Measurements from ENCODE around the gene EPS8L1.

Gene EPS8L1

GRCh38 chr19:55046975-55047622, 28.6 kb upstream of the EPS8L1 start:
- H2AFZ ChIP-seq (ENCODE audit: low read length), result no peak overlapping the region
- no peak overlapping the region for H3K9ac ChIP-seq (ENCODE audit: low read depth, low read length, poor library complexity, severe bottlenecking)
- peaks cover 1% of the 10 kb centered on the region for H3K4me1 ChIP-seq (ENCODE audit: insufficient read depth, low read length, poor library complexity, severe bottlenecking)
- H3K9me2 ChIP-seq (replicated peaks; ENCODE audit: low read depth, low read length), result no peaks in the 10 kb centered on the region
- TF ChIP-seq EZH2phosphoT487 (IDR thresholded peaks at IDR 0.05; ENCODE audit: borderline replicate concordance), result no peak
- TF ChIP-seq CTCF (conservative IDR thresholded peaks at IDR 0.05; ENCODE audit: low read length), result no peak
- no peaks in the 10 kb centered on the region for H4K20me1 ChIP-seq (ENCODE audit: insufficient read depth, low read length, poor library complexity, severe bottlenecking)
- H3K4me2 ChIP-seq (ENCODE audit: low read depth, low read length, poor library complexity, severe bottlenecking), result no peak overlapping the region
- H3F3A ChIP-seq (ENCODE audit: low read depth), result no peaks in the 10 kb centered on the region
- H3K27me3 ChIP-seq (ENCODE audit: insufficient read depth, low read length, poor library complexity, severe bottlenecking), result no peaks in the 10 kb centered on the region
- H3K36me3 ChIP-seq (ENCODE audit: insufficient read depth, low read length), result no peaks in the 10 kb centered on the region
- H3K9me3 ChIP-seq (ENCODE audit: insufficient read depth, low read depth, low read length), result no peaks in the 10 kb centered on the region
- H3K79me2 ChIP-seq (ENCODE audit: insufficient read depth, low read length), result no peaks in the 10 kb centered on the region
- H3K4me3 ChIP-seq (ENCODE audit: low read length, poor library complexity, severe bottlenecking), result no peak overlapping the region

- Histone ChIP-seq H4K20me1 (ENCODE audit: insufficient read depth, low read length, poor library complexity, severe bottlenecking) (no peaks in the 10 kb centered on the region), H3K79me2 (ENCODE audit: insufficient read depth, low read length) (no peaks in the 10 kb centered on the region), H2AFZ (ENCODE audit: low read length) (no peak overlapping the region), H3K27me3 (ENCODE audit: insufficient read depth, low read length, poor library complexity, severe bottlenecking) (no peaks in the 10 kb centered on the region), H3K36me3 (ENCODE audit: insufficient read depth, low read length) (no peaks in the 10 kb centered on the region), H3K9ac (ENCODE audit: low read depth, low read length, poor library complexity, severe bottlenecking) (no peak overlapping the region), H3K9me3 (ENCODE audit: insufficient read depth, low read depth, low read length) (no peaks in the 10 kb centered on the region), H3K4me2 (ENCODE audit: low read depth, low read length, poor library complexity, severe bottlenecking) (no peak overlapping the region), H3K9me2 (replicated peaks; ENCODE audit: low read depth, low read length) (no peaks in the 10 kb centered on the region), H3F3A (ENCODE audit: low read depth) (no peaks in the 10 kb centered on the region), H3K4me1 (ENCODE audit: insufficient read depth, low read length, poor library complexity, severe bottlenecking) (no peaks in the 10 kb centered on the region), H3K4me3 (ENCODE audit: low read length, poor library complexity, severe bottlenecking) (no peak overlapping the region)
- TF ChIP-seq CTCF (conservative IDR thresholded peaks at IDR 0.05; ENCODE audit: low read length), result no peak
- TF ChIP-seq EZH2phosphoT487 (IDR thresholded peaks at IDR 0.05; ENCODE audit: borderline replicate concordance), result no peak
Observed at GRCh38 chr19:55047951-55048350, 27.7 kb upstream of the EPS8L1 start.

- H2AFZ ChIP-seq (ENCODE audit: low read length), result no peak overlapping the region
- no peak overlapping the region for H3K9ac ChIP-seq (ENCODE audit: low read depth, low read length, poor library complexity, severe bottlenecking)
- H3K79me2 ChIP-seq (ENCODE audit: insufficient read depth, low read length), result no peaks in the 10 kb centered on the region
- H3K9me2 ChIP-seq (replicated peaks; ENCODE audit: low read depth, low read length), result no peaks in the 10 kb centered on the region
- TF ChIP-seq CTCF (conservative IDR thresholded peaks at IDR 0.05; ENCODE audit: low read length) (no peak), EZH2phosphoT487 (IDR thresholded peaks at IDR 0.05; ENCODE audit: borderline replicate concordance) (no peak)
- no peaks in the 10 kb centered on the region for H4K20me1 ChIP-seq (ENCODE audit: insufficient read depth, low read length, poor library complexity, severe bottlenecking)
- H3K9me3 ChIP-seq (ENCODE audit: insufficient read depth, low read depth, low read length), result no peaks in the 10 kb centered on the region
- no peaks in the 10 kb centered on the region for H3K36me3 ChIP-seq (ENCODE audit: insufficient read depth, low read length)
- H3F3A ChIP-seq (ENCODE audit: low read depth), result no peaks in the 10 kb centered on the region
- no peaks in the 10 kb centered on the region for H3K27me3 ChIP-seq (ENCODE audit: insufficient read depth, low read length, poor library complexity, severe bottlenecking)
- no peak overlapping the region for H3K4me3 ChIP-seq (ENCODE audit: low read length, poor library complexity, severe bottlenecking)
- H3K4me2 ChIP-seq (ENCODE audit: low read depth, low read length, poor library complexity, severe bottlenecking), result no peak overlapping the region
- no peaks in the 10 kb centered on the region for H3K4me1 ChIP-seq (ENCODE audit: insufficient read depth, low read length, poor library complexity, severe bottlenecking)
Observed at GRCh38 chr19:55048446-55048845, 27.2 kb upstream of the EPS8L1 start.
